ENCODE results near the gene MBNL2. TPM values are rescaled to one million over a fixed set of nuclear protein-coding genes. Genes with fewer than 3 reads are reported as not detected.

The MBNL2 gene
- total RNA-seq, 1 donor: 69.8 TPM

DNA sequence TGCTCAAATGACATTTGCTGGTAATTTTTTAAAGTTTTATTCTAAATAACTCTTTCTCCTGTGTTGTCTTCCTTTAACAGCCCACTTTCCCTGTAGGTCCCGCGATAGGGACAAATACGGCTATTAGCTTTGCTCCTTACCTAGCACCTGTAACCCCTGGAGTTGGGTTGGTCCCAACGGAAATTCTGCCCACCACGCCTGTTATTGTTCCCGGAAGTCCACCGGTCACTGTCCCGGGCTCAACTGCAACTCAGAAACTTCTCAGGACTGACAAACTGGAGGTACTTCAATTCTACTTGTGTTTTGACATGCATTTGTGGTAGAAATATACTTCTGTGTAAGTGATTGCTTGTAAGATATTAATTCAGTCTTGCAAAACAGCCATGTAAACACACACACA lies 120.8 kb downstream of the MBNL2 start:
- no peaks in the 10 kb centered on the region for H3K9me3 ChIP-seq (ENCODE audit: low read depth, low read length)
- peaks cover 32% of the 10 kb centered on the region for H3K36me3 ChIP-seq (ENCODE audit: insufficient read depth, low read length)
- TF ChIP-seq, protein P1, sequence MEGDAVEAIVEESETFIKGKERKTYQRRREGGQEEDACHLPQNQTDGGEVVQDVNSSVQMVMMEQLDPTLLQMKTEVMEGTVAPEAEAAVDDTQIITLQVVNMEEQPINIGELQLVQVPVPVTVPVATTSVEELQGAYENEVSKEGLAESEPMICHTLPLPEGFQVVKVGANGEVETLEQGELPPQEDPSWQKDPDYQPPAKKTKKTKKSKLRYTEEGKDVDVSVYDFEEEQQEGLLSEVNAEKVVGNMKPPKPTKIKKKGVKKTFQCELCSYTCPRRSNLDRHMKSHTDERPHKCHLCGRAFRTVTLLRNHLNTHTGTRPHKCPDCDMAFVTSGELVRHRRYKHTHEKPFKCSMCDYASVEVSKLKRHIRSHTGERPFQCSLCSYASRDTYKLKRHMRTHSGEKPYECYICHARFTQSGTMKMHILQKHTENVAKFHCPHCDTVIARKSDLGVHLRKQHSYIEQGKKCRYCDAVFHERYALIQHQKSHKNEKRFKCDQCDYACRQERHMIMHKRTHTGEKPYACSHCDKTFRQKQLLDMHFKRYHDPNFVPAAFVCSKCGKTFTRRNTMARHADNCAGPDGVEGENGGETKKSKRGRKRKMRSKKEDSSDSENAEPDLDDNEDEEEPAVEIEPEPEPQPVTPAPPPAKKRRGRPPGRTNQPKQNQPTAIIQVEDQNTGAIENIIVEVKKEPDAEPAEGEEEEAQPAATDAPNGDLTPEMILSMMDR (IDR thresholded peaks at IDR 0.05; ENCODE audit: extremely low read depth, low read depth, low read length): no peak
- no peak for DNase-seq (ENCODE audit: insufficient read length, low spot score, missing footprints)
- H3K27ac ChIP-seq (ENCODE audit: low read depth, low read length): no peak overlapping the region
- H4K20me1 ChIP-seq (ENCODE audit: insufficient read depth, low read length): peaks cover 3% of the 10 kb centered on the region
- H3K4me2 ChIP-seq (ENCODE audit: insufficient read depth, low read length): no peak overlapping the region
- no peak overlapping the region for H2AFZ ChIP-seq (ENCODE audit: low read length)
- H3K79me2 ChIP-seq (ENCODE audit: insufficient read depth, low read length): peaks cover 5% of the 10 kb centered on the region
- no peak overlapping the region for H3K4me3 ChIP-seq (ENCODE audit: insufficient read depth, low read length)
- H3K4me1 ChIP-seq (ENCODE audit: insufficient read depth, low read length): peaks cover 6% of the 10 kb centered on the region
- H3K27me3 ChIP-seq (ENCODE audit: insufficient read depth, low read length): no peaks in the 10 kb centered on the region

DNA sequence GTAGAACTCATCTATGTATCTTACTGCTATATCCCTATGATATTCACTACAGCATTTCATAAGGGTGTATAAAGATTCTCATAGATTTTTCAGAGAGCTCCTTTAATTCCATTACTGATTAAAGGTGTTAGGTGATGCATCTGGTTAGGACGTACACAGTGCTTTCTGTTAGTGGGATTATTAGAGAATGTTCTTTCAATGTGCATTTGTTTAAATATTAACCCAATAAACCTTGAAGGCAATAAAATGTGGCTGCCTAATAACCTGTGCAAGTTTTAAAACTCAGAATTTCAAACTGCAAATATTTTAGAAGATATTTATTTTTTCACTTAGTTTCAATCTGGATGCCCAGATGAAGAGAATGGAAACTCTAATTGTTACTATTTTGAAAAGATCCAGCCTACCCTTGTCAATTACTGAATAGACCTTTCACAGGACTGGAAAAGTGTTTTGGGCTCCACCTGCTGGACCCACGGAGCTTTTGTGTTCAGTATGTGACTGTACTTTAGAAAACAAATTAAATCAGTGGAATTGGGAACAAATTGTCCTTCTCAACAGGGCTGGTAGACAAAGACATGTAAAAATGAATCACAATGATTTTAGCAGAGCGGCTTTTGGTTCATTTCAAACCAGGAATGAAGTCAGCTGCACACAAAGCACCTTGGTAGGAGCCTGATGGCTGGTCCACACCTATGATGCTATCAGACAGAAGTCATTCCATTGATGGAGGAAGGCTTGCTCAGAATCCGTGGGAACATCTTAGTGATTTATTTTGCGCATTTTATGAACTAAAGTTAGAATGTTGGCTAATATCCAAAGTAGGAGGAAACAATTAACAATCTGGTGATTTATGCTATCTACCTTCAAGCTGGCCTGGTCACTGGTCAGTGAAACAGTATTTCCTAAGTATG lies 122.4 kb downstream of the MBNL2 start:
- no peak overlapping the region for H3K4me2 ChIP-seq (ENCODE audit: insufficient read depth, low read length)
- no peak overlapping the region for H3K4me3 ChIP-seq (ENCODE audit: insufficient read depth, low read length)
- no peak overlapping the region for H2AFZ ChIP-seq (ENCODE audit: low read length)
- peaks cover 3% of the 10 kb centered on the region for H4K20me1 ChIP-seq (ENCODE audit: insufficient read depth, low read length)
- no peaks in the 10 kb centered on the region for H3K79me2 ChIP-seq (ENCODE audit: insufficient read depth, low read length)
- TF ChIP-seq, protein P1 (IDR thresholded peaks at IDR 0.05; ENCODE audit: extremely low read depth, low read depth, low read length): peak; percentile 80
- peaks cover under 1% of the 10 kb centered on the region for H3K4me1 ChIP-seq (ENCODE audit: insufficient read depth, low read length)
- no peaks in the 10 kb centered on the region for H3K9me3 ChIP-seq (ENCODE audit: low read depth, low read length)
- DNase-seq (ENCODE audit: insufficient read length, low spot score, missing footprints): peak; percentile 91
- no peaks in the 10 kb centered on the region for H3K27me3 ChIP-seq (ENCODE audit: insufficient read depth, low read length)
- peaks cover 27% of the 10 kb centered on the region for H3K36me3 ChIP-seq (ENCODE audit: insufficient read depth, low read length)
- no peak overlapping the region for H3K27ac ChIP-seq (ENCODE audit: low read depth, low read length)

DNA sequence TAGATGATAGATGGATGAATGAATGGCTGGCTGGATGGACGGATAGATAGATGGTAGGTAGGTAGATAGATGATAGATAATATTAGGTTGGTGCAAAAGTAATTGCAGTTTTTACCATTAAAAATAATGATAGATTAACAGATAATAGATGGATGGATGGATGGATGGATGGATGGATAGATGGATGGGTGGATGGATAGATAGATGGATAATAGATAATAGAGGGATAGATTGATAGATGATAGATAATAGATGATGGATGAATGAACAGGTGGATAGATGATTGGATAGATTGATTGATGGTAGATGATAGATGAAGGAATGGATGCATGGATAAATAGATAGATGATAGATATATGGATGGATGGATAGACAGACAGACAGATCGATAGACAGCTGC lies 124.0 kb downstream of the MBNL2 start:
- Histone ChIP-seq H2AFZ (ENCODE audit: low read length) (no peak overlapping the region), H3K9me3 (ENCODE audit: low read depth, low read length) (no peaks in the 10 kb centered on the region), H3K36me3 (ENCODE audit: insufficient read depth, low read length) (peaks cover 42% of the 10 kb centered on the region), H3K27ac (ENCODE audit: low read depth, low read length) (no peak overlapping the region), H3K27me3 (ENCODE audit: insufficient read depth, low read length) (no peaks in the 10 kb centered on the region), H3K4me2 (ENCODE audit: insufficient read depth, low read length) (no peak overlapping the region), H3K4me3 (ENCODE audit: insufficient read depth, low read length) (no peak overlapping the region), H3K4me1 (ENCODE audit: insufficient read depth, low read length) (no peaks in the 10 kb centered on the region), H3K79me2 (ENCODE audit: insufficient read depth, low read length) (no peaks in the 10 kb centered on the region), H4K20me1 (ENCODE audit: insufficient read depth, low read length) (peaks cover 3% of the 10 kb centered on the region)
- TF ChIP-seq, protein P1 (IDR thresholded peaks at IDR 0.05; ENCODE audit: extremely low read depth, low read depth, low read length): no peak
- no peak for DNase-seq (ENCODE audit: insufficient read length, low spot score, missing footprints)

DNA sequence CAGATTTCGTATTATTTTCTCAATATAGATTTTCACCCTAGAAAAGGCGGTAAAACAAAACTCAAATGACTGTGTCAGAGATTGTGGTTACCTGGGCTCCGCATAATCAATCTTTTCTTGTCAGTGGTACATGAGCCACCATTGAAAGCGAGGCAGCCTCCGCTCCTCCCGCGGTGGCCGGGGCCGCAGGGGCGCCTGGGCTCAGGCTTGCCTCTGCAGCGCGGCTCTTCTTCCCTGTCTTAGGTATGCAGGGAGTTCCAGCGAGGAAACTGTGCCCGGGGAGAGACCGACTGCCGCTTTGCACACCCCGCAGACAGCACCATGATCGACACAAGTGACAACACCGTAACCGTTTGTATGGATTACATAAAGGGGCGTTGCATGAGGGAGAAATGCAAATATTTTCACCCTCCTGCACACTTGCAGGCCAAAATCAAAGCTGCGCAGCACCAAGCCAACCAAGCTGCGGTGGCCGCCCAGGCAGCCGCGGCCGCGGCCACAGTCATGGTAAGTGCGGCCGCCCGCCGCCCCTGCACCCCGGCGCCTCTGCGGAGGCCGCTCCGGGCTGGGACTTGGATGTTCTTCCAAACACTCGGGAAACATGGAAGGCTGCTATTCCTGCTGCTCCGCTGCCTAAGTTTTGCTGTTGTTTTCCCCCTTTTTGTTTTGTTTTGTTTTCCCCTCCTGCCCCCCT lies 124.6 kb downstream of the MBNL2 start:
- Histone ChIP-seq H3K9me3 (ENCODE audit: low read depth, low read length) (no peaks in the 10 kb centered on the region), H3K4me1 (ENCODE audit: insufficient read depth, low read length) (no peaks in the 10 kb centered on the region), H4K20me1 (ENCODE audit: insufficient read depth, low read length) (peaks cover 3% of the 10 kb centered on the region), H3K36me3 (ENCODE audit: insufficient read depth, low read length) (peaks cover 42% of the 10 kb centered on the region), H3K27ac (ENCODE audit: low read depth, low read length) (no peak overlapping the region), H3K79me2 (ENCODE audit: insufficient read depth, low read length) (no peaks in the 10 kb centered on the region), H3K27me3 (ENCODE audit: insufficient read depth, low read length) (no peaks in the 10 kb centered on the region), H3K4me3 (ENCODE audit: insufficient read depth, low read length) (no peak overlapping the region), H2AFZ (ENCODE audit: low read length) (no peak overlapping the region), H3K4me2 (ENCODE audit: insufficient read depth, low read length) (no peak overlapping the region)
- TF ChIP-seq, protein P1 (IDR thresholded peaks at IDR 0.05; ENCODE audit: extremely low read depth, low read depth, low read length): no peak
- DNase-seq (ENCODE audit: insufficient read length, low spot score, missing footprints): no peak

Data from osteoblast (primary cell).